Erythroblast (primary cell): ENCODE data around the gene FPGS.

Experiments used
- GATA1 ChIP-seq: IDR thresholded peaks from 2 replicates; pipeline ENCODE4 v1.6.1; 2011; ENCODE audit warnings: low read depth, mild to moderate bottlenecking, control low read depth, low read length, moderate library complexity
- POLR2A ChIP-seq: IDR thresholded peaks from 2 replicates; pipeline ENCODE4 v1.6.1; 2011; ENCODE audit warnings: mild to moderate bottlenecking, low read length

DNA sequence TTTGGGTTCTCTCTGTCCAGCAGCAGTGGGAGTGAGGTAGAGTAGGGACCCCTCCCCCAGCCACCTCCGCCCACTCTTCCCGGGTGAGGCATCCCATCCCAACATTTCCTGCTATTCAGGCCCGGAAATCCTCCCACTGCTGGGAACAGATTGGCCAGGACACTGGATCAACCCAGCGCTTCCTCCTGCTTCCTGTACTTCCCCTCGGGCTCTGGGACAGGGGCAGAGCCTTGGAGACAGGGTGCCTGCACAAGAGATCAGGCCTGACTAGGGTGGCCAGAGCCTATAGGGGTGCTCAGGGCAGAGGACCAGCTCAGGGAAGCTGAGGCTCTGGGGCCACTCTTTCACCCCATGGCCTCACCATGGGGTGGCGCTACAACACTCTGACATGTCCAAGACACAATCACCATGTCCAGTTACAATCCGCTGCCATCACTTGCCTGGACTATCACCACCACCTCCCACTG, 38.7 kb upstream of the FPGS start:
- no peak for TF ChIP-seq POLR2A
- TF ChIP-seq GATA1: no peak
